ENCODE measurements around the gene SLC38A3. TPM values are rescaled to one million over a fixed set of nuclear protein-coding genes. Genes with fewer than 3 reads are reported as not detected.
A peak's percentile ranks its signal among the peaks of the same experiment; 100 is the strongest.

The SLC38A3 gene
- total RNA-seq, 1 experiment from 2014 or later, result not detected

DNA sequence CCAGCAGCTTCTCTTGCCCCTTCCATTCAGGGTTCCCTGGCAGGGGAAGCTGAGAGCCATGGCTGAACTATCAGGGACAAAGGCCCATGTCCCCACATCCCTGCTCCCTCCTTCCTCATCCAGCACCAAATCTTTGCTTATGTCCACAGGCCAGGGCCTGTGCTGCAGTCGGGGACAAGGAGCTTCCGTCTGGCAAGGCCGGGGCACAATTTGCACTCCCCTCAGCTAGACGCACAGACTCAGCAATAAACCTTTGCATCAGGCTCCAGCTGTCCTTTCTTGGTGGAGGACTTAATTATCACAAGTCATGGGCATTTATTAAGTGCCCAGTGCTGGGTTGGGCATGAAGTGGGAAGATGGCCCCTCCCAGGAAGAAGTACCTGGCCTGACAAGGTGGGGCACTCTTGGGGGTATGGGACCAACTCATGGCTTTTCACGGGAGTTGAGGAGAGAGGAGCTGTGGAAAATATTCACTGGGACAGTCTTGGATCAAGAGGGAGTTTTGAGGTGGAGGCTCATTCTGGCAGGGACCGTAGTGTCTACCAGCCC is 8.7 kb upstream of the SLC38A3 start:
- H3K27me3 ChIP-seq (ENCODE audit: low read length), result no peaks in the 10 kb centered on the region
- no peak overlapping the region for H3K9ac ChIP-seq (ENCODE audit: low read length)

DNA sequence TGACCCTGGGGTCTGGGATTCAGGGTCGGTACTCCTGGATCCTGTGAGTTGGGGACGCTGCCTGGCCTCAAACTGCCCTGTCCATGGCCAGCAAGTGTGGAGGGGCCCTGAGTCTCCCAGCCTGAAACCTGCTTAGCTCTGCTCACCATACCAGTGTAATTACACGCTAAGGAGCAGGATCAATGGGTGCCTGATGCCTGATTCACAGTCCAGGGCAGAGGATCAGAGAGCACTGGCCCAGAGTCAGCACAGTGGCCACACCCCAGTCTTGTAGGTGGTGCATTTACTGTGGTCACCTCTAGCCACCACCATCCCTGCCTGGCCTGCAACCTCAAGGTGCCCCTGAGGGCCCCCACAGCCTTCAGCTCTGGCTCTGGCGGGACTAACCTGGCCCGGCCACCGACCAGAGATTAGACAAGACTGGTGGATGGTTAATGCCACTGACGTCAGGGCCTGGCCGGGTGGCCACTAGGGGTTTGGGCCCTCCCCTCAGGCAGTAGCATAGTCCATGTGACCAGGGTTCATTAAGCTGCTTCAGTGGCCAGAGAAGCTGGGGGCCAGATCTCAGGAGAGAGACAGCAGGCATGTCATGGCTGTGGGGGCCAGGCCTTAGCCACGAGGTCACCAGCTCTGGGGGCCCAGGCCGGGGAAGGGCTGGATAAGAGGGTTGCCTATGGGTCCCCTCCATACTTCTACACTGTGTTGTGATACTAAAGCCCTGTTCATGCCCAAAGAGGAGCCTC is 3.3 kb upstream of the SLC38A3 start:
- H3K36me3 ChIP-seq (ENCODE audit: insufficient read depth, low read length), result no peaks in the 10 kb centered on the region
- H3K27ac ChIP-seq (ENCODE audit: low read length), result no peak overlapping the region
- H3K9ac ChIP-seq (ENCODE audit: low read length), result no peak overlapping the region
- H3K4me1 ChIP-seq (ENCODE audit: low read length), result no peaks in the 10 kb centered on the region
- H3K4me3 ChIP-seq (ENCODE audit: low read length), result no peak overlapping the region
- H3K9me3 ChIP-seq (ENCODE audit: low read length), result no peaks in the 10 kb centered on the region
- H3K79me2 ChIP-seq (ENCODE audit: low read length), result no peaks in the 10 kb centered on the region
- no peaks in the 10 kb centered on the region for H3K9me2 ChIP-seq (replicated peaks; ENCODE audit: insufficient read depth, low read length)
- no peaks in the 10 kb centered on the region for H4K20me1 ChIP-seq (ENCODE audit: insufficient read depth, low read depth, low read length)
- no peak for DNase-seq
- no peak overlapping the region for H2AFZ ChIP-seq (ENCODE audit: low read length)
- no peak overlapping the region for H3K4me2 ChIP-seq (ENCODE audit: low read depth, low read length, poor library complexity, severe bottlenecking)
- H3K27me3 ChIP-seq (ENCODE audit: low read length), result no peaks in the 10 kb centered on the region

More for the DNA sequence above, 8.7 kb upstream of the SLC38A3 start:
- no peak overlapping the region for H3K4me3 ChIP-seq (ENCODE audit: low read length)
- H3K27ac ChIP-seq (ENCODE audit: low read length), result no peak overlapping the region
- no peaks in the 10 kb centered on the region for H3K9me3 ChIP-seq (ENCODE audit: low read length)
- no peak overlapping the region for H2AFZ ChIP-seq (ENCODE audit: low read length)
- no peaks in the 10 kb centered on the region for H3K4me1 ChIP-seq (ENCODE audit: low read length)
- H3K36me3 ChIP-seq (ENCODE audit: insufficient read depth, low read length), result no peaks in the 10 kb centered on the region
- 0 out of 2 replicates have a peak, but pooled peaks cover 7% of the 10 kb centered on the region for H4K20me1 ChIP-seq (ENCODE audit: insufficient read depth, low read depth, low read length)
- H3K9me2 ChIP-seq (replicated peaks; ENCODE audit: insufficient read depth, low read length), result no peaks in the 10 kb centered on the region
- no peaks in the 10 kb centered on the region for H3K79me2 ChIP-seq (ENCODE audit: low read length)
- no peak for DNase-seq
- H3K4me2 ChIP-seq (ENCODE audit: low read depth, low read length, poor library complexity, severe bottlenecking), result no peak overlapping the region

DNA sequence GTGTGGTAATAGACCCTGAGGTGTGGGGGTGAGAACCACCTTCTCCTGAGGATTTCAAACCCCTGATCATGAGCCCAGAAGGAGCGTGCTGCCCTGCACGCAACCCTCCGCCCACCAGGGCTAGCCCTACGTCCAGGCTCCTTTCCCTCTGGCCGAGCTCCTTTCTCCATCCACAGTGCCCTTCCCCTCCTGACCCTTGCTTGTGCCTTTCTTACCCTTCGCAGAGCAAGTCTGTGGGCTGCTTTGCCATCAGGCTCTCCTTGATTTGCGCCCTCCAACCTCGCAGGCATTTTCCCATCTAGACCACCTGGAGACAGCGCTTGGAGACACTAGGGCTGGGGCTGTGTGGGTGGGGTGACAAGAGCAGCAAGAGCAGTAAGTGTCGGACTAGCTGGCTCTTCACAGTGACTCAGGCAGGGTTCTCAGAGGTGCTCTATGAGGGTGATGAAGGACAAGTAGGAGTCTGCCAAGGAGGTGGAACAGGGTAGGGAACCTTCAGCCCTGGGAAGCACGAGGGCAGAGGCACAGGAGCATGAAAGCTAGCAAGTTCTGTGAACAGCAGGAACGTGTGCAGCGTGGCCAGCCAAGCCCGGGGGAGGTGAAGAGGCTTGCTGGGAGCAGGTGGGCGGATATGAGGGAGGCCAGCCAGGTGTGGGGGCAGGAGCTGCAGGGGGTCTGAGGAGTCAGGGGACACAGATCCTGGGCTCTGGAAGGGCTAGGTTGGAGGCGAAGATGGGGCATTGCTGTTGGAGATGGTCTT is 2.5 kb upstream of the SLC38A3 start:
- Histone ChIP-seq H2AFZ (ENCODE audit: low read length) (no peak overlapping the region), H3K4me2 (ENCODE audit: low read depth, low read length, poor library complexity, severe bottlenecking) (no peak overlapping the region), H3K9me3 (ENCODE audit: low read length) (no peaks in the 10 kb centered on the region), H3K4me1 (ENCODE audit: low read length) (no peaks in the 10 kb centered on the region), H3K36me3 (ENCODE audit: insufficient read depth, low read length) (no peaks in the 10 kb centered on the region), H3K4me3 (ENCODE audit: low read length) (no peak overlapping the region), H3K79me2 (ENCODE audit: low read length) (no peaks in the 10 kb centered on the region), H4K20me1 (ENCODE audit: insufficient read depth, low read depth, low read length) (no peaks in the 10 kb centered on the region), H3K27me3 (ENCODE audit: low read length) (no peaks in the 10 kb centered on the region), H3K27ac (ENCODE audit: low read length) (no peak overlapping the region), H3K9ac (ENCODE audit: low read length) (no peak overlapping the region), H3K9me2 (replicated peaks; ENCODE audit: insufficient read depth, low read length) (no peaks in the 10 kb centered on the region)
- no peak for DNase-seq

DNA sequence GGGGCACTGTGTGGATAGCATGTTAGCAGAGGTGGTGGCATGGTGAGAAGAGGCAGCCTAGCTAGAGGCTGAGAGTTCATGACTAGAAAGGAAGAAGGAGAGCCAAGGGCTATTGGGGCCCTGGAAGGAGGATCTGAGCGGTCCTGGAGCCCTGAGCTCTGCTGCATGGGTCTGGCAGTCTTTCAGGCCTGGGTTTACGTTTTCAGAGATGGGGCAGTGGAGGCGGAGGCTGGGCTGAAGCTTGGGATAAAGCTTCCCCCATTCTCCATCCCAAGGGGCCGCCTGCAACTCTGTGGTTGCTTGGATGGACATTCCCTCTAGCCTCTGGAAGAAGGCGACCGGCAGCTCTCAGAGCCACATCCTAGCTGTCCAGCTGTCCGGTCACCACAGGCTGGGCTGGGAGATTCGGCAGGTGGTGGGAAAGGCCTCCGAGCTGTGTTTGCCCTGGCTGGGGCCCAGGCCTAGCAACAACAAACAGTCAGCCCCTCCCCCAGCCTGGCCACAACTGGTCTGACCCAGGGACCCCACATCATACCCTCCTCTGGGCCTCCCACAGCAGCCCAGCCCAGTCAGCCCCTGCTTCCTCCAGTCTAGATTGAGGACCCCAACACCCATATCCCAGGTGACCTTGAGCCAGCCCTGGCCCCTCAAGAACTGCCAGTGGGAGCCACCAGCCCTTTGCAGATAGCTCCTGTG is 1.8 kb upstream of the SLC38A3 start:
- H3K9me3 ChIP-seq (ENCODE audit: low read length), result no peaks in the 10 kb centered on the region

DNA sequence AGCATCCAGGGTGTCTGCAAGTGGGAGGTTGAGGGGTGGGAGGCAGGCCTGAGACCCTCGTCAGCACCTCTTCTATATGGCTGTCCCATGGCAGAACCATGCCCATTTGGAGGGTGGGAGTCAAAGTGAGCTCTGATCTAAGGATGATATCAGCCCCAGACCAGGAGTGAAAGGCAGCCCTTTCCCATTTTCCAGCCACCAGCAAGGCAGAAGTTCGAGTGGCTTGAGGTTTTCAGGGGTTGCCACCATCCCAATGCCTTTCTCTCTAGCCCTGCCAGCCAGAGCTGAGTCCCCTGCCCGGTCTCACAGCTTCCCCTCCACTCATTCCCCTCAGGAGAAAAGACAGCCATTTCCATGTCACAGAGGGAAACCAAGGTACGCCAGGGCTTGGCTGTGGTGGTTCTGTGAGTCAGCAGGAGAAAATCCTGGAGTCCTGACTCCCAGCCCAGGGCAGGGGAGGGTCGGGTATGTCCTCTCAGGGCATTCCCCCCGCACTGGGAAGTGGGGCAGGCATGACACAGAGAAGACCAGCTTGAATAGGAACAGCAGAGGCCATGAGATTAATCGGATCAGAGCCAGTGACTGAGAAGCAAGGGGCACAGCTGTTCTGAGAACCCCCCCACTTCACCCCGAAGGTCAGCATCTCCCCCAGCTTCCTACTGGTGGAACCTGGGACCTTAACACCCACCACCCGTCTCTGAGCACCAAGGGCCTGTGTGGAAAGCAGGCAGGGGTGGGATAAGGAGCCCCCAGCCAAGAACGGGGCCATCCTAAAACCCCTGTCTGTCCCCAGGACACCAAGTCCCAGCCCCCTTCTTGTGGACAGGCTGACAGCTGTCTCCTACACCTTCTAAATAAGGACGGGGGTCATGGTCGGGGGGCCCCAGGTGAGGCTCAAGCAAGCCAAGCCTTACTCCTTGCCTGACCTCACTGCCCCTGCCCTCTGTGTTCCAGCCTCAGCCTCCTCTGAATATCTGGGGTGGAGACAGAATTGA is 965 bp upstream of the SLC38A3 start:
- no peak overlapping the region for H3K4me2 ChIP-seq (ENCODE audit: low read depth, low read length, poor library complexity, severe bottlenecking)
- H3K27me3 ChIP-seq (ENCODE audit: low read length), result no peaks in the 10 kb centered on the region
- H3K27ac ChIP-seq (ENCODE audit: low read length), result no peak overlapping the region

More for the DNA sequence above, 1.8 kb upstream of the SLC38A3 start:
- no peak overlapping the region for H3K4me3 ChIP-seq (ENCODE audit: low read length)
- no peaks in the 10 kb centered on the region for H3K36me3 ChIP-seq (ENCODE audit: insufficient read depth, low read length)
- H3K9me2 ChIP-seq (replicated peaks; ENCODE audit: insufficient read depth, low read length), result no peaks in the 10 kb centered on the region
- H3K79me2 ChIP-seq (ENCODE audit: low read length), result no peaks in the 10 kb centered on the region
- H3K27ac ChIP-seq (ENCODE audit: low read length), result no peak overlapping the region
- no peaks in the 10 kb centered on the region for H3K27me3 ChIP-seq (ENCODE audit: low read length)
- no peak overlapping the region for H3K9ac ChIP-seq (ENCODE audit: low read length)
- DNase-seq, result no peak
- no peak overlapping the region for H2AFZ ChIP-seq (ENCODE audit: low read length)
- no peaks in the 10 kb centered on the region for H4K20me1 ChIP-seq (ENCODE audit: insufficient read depth, low read depth, low read length)
- H3K4me1 ChIP-seq (ENCODE audit: low read length), result no peaks in the 10 kb centered on the region
- H3K4me2 ChIP-seq (ENCODE audit: low read depth, low read length, poor library complexity, severe bottlenecking), result no peak overlapping the region

DNA sequence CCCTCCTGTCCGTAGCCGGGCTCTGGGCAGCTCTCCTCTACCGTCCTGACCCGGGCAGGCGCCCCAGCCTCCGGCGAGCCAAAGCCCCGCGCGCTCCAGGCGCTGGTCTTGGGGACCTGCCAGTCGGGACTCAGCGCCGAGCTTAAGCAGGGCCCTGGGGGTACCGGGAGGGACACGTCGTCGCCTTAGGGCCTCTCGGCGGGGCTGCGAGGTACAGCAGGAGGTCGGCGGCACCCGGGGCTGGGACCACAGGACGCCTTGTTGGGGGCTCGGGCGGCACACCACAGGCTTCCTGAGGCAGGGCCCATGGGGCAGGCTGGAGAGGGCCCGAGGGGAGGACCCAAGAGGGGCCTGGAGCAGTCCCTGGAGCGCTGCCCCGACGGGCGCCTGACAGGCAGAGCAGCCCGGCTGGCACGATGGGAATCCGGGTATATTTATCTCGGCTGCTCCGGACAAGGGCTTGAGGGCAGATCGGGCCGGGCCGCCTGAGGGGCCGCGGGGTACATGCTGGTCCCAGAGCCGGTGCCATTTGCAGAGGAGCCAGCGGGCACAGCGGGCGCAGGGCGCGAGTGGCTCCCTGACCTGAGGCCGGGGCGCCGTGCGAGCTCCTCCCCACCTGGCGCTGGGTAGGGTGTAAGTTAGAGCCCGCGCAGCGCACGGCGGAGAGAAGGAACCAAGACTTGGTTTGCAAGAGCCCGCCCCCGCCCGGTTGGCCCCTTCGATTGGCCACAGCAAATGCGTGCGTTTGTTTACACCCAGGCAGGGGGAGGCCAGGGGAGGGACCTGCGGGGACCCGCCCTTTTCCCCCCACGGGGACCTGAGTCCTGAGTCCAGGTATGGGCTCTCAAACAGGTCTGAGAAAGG is 574 bp downstream of the SLC38A3 start:
- Histone ChIP-seq H3K4me1 (ENCODE audit: low read length) (no peaks in the 10 kb centered on the region), H3K4me3 (ENCODE audit: low read length) (no peak overlapping the region), H4K20me1 (ENCODE audit: insufficient read depth, low read depth, low read length) (no peaks in the 10 kb centered on the region), H3K27me3 (ENCODE audit: low read length) (no peaks in the 10 kb centered on the region), H3K79me2 (ENCODE audit: low read length) (no peaks in the 10 kb centered on the region), H3K27ac (ENCODE audit: low read length) (no peak overlapping the region), H3K9ac (ENCODE audit: low read length) (no peak overlapping the region), H3K9me3 (ENCODE audit: low read length) (no peaks in the 10 kb centered on the region), H3K36me3 (ENCODE audit: insufficient read depth, low read length) (no peaks in the 10 kb centered on the region), H3K4me2 (ENCODE audit: low read depth, low read length, poor library complexity, severe bottlenecking) (no peak overlapping the region), H2AFZ (ENCODE audit: low read length) (no peak overlapping the region), H3K9me2 (replicated peaks; ENCODE audit: insufficient read depth, low read length) (no peaks in the 10 kb centered on the region)
- peak; percentile 66 for DNase-seq

More for the DNA sequence above, 965 bp upstream of the SLC38A3 start:
- no peak overlapping the region for H3K9ac ChIP-seq (ENCODE audit: low read length)
- H4K20me1 ChIP-seq (ENCODE audit: insufficient read depth, low read depth, low read length), result no peaks in the 10 kb centered on the region
- no peak overlapping the region for H2AFZ ChIP-seq (ENCODE audit: low read length)
- H3K9me3 ChIP-seq (ENCODE audit: low read length), result no peaks in the 10 kb centered on the region
- H3K4me3 ChIP-seq (ENCODE audit: low read length), result no peak overlapping the region
- H3K79me2 ChIP-seq (ENCODE audit: low read length), result no peaks in the 10 kb centered on the region
- DNase-seq, result no peak
- H3K36me3 ChIP-seq (ENCODE audit: insufficient read depth, low read length), result no peaks in the 10 kb centered on the region
- H3K4me1 ChIP-seq (ENCODE audit: low read length), result no peaks in the 10 kb centered on the region
- H3K9me2 ChIP-seq (replicated peaks; ENCODE audit: insufficient read depth, low read length), result no peaks in the 10 kb centered on the region
